HG03575 (cell line): ENCODE measurements around the gene ZNF182.
"Not testable (repeated sequence)": the region's sequence is repeated elsewhere in the genome, so short reads cannot be mapped to it uniquely, and the experiment has no call there.

ENCODE experiments used
- ATAC-seq: cut with Tn5 transposase; IDR thresholded peaks from one replicate; pipeline ENCODE4 v1.9.1; 2021; ENCODE audit not compliant: unreplicated experiment, insufficient number of reproducible peaks, low FRiP score; ENCODE audit errors: extremely low read depth

The ZNF182 gene

GRCh38 chrX:47933946-47934345 lies 69.8 kb downstream of the ZNF182 start:
- ATAC-seq: no peak

- ATAC-seq: not testable (repeated sequence)
Measured at GRCh38 chrX:47931970-47932369, 71.8 kb downstream of the ZNF182 start.

DNA sequence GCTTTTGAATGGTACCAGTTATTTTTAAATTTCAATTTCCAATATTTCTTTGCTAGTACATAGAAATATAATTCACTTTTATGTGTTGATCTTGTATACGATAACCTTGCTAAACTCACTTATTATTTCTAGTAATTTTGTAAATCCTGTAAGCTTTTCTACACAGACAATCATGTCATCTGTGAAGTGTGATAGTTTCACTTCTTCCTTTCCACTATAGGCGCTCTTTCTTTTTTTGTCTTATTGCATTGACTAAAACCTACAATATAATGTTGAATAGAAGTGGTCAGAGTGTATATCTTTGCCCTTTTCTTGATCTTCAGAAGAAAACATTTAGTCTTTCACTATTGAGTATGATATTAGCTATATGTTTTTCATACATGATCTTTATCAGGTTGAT lies 76.6 kb downstream of the ZNF182 start:
- ATAC-seq: no peak
